IMR-90 (cell line): ENCODE results near the gene NEURL1B. TPM values are rescaled to one million over a fixed set of nuclear protein-coding genes. Genes with fewer than 3 reads are reported as not detected.

ENCODE experiments used
- ATAC-seq: fragments of 200-7000 bp; cut with Tn5 transposase; 2 replicates; pipeline ENCODE4 v1.9.1; 2020; ENCODE audit warnings: low read depth, mild to moderate bottlenecking, moderate library complexity
- BruUV-seq: library from RNA; stranded (reverse); fragments of 400-500 nt; replicated peaks from 2 replicates; lab custom pipeline; 2021; lab: Mats Ljungman, UMichigan
- CTCF ChIA-PET: fragments of 300-600 bp; formaldehyde crosslinking; extraction: SDS; loops from one replicate; lab custom pipeline; 2021; ENCODE audit warnings: antibody characterized with exemption; lab: Yijun Ruan, JAX
- POLR2A ChIA-PET: fragments of 300-600 bp; sonication (Branson Sonifier 250); formaldehyde crosslinking; loops from one replicate; lab custom pipeline; 2022; ENCODE audit warnings: antibody characterized with exemption; ENCODE audit not compliant: unreplicated experiment; lab: Charles Lee
- DNase-seq: peaks from one replicate; pipeline ENCODE4 v3.0.0; 2013
- H2AFZ ChIP-seq: replicated peaks from 2 replicates; pipeline ENCODE3; 2013; ENCODE audit warnings: low read length, mild to moderate bottlenecking; ENCODE audit not compliant: poor library complexity
- H2AK5ac ChIP-seq: 2 replicates; pipeline ENCODE4 v1.6.1; 2013; ENCODE audit warnings: low read depth, low read length, inconsistent platforms
- H2AK9ac ChIP-seq: replicated peaks from 2 replicates; pipeline ENCODE3; 2013; ENCODE audit warnings: mild to moderate bottlenecking, low read depth, low read length, moderate library complexity; ENCODE audit not compliant: poor library complexity
- H2BK120ac ChIP-seq: 2 replicates; pipeline ENCODE4 v1.6.1; 2013; ENCODE audit warnings: low read depth, low read length, inconsistent platforms
- H2BK15ac ChIP-seq: 3 replicates; pipeline ENCODE4 v1.6.1; 2013; ENCODE audit warnings: low read depth, low read length, inconsistent platforms
- H2BK20ac ChIP-seq: 2 replicates; pipeline ENCODE4 v1.6.1; 2013; ENCODE audit warnings: low read depth, mild to moderate bottlenecking, inconsistent platforms, low read length, moderate library complexity
- H2BK5ac ChIP-seq: 2 replicates; pipeline ENCODE4 v1.6.1; 2013; ENCODE audit warnings: mild to moderate bottlenecking, low read depth, low read length, inconsistent platforms; ENCODE audit not compliant: poor library complexity, severe bottlenecking
- H3K14ac ChIP-seq: replicated peaks from 2 replicates; pipeline ENCODE4 v1.6.1; 2013; ENCODE audit warnings: low read depth, low read length, inconsistent platforms
- H3K18ac ChIP-seq: 2 replicates; pipeline ENCODE4 v1.6.1; 2013; ENCODE audit warnings: low read depth, low read length, control low read depth
- H3K23ac ChIP-seq: 2 replicates; pipeline ENCODE4 v1.6.1; 2013; ENCODE audit warnings: low read depth, low read length, inconsistent platforms
- H3K27ac ChIP-seq: 2 replicates; pipeline ENCODE4 v1.5.1; 2013; ENCODE audit warnings: mild to moderate bottlenecking, control low read depth, low read length; ENCODE audit not compliant: insufficient read depth
- H3K27me3 ChIP-seq: 2 replicates; pipeline ENCODE4 v1.6.1; 2013; ENCODE audit warnings: low read length; ENCODE audit not compliant: control insufficient read depth, insufficient read depth
- H3K36me3 ChIP-seq: 2 replicates; pipeline ENCODE4 v1.6.1; 2013; ENCODE audit warnings: low read length, mixed read lengths; ENCODE audit not compliant: control insufficient read depth, insufficient read depth
- H3K4ac ChIP-seq: 2 replicates; pipeline ENCODE4 v1.6.1; 2013; ENCODE audit warnings: low read depth, low read length, inconsistent platforms
- H3K4me1 ChIP-seq: 2 replicates; pipeline ENCODE4 v1.6.1; 2013; ENCODE audit warnings: low read length, mixed read lengths; ENCODE audit not compliant: control insufficient read depth, insufficient read depth
- H3K4me2 ChIP-seq: 2 replicates; pipeline ENCODE4 v1.6.1; 2013; ENCODE audit warnings: low read depth, mild to moderate bottlenecking, control low read depth, low read length, moderate library complexity
- H3K4me3 ChIP-seq: 2 replicates; pipeline ENCODE4 v1.5.1; 2013; ENCODE audit warnings: low read depth, mild to moderate bottlenecking, control low read depth, low read length, moderate library complexity; ENCODE audit not compliant: insufficient read depth
- H3K56ac ChIP-seq: 2 replicates; pipeline ENCODE4 v1.6.1; 2013; ENCODE audit warnings: low read length, inconsistent platforms; ENCODE audit not compliant: insufficient read depth; ENCODE audit errors: extremely low read depth
- H3K79me1 ChIP-seq, 2 experiments: 2 replicates each; pipeline ENCODE4 v1.6.1; 2013; ENCODE audit warnings: low read length in 2 of 2, inconsistent platforms in 1 of 2, low read depth in 1 of 2
- H3K9ac ChIP-seq: 2 replicates; pipeline ENCODE4 v1.6.1; 2013; ENCODE audit warnings: low read depth, low read length, control low read depth
- H3K9me1 ChIP-seq: 2 replicates; pipeline ENCODE4 v1.6.1; 2013; ENCODE audit warnings: low read length, inconsistent platforms; ENCODE audit not compliant: insufficient read depth
- H3K9me3 ChIP-seq: 2 replicates; pipeline ENCODE4 v1.6.1; 2013; ENCODE audit warnings: low read length; ENCODE audit not compliant: control insufficient read depth, insufficient read depth
- H4K20me1 ChIP-seq: 2 replicates; pipeline ENCODE4 v1.6.1; 2013; ENCODE audit warnings: low read length, inconsistent platforms; ENCODE audit not compliant: insufficient read depth
- H4K5ac ChIP-seq: 2 replicates; pipeline ENCODE4 v1.6.1; 2013; ENCODE audit warnings: mild to moderate bottlenecking, low read depth, low read length, control low read depth
- H4K8ac ChIP-seq, 2 experiments: 2 replicates each; pipeline ENCODE4 v1.6.1; 2013; ENCODE audit warnings: low read depth in 2 of 2, low read length in 2 of 2, control low read depth in 1 of 2, inconsistent platforms in 1 of 2
- H4K91ac ChIP-seq: 2 replicates; pipeline ENCODE4 v1.6.1; 2013; ENCODE audit warnings: low read depth, low read length, inconsistent platforms; ENCODE audit not compliant: insufficient read depth
- BHLHE40 ChIP-seq: fragments of 150-350 bp; IDR thresholded peaks from 2 replicates; pipeline ENCODE4 v1.6.1; 2016; ENCODE audit warnings: mild to moderate bottlenecking, low read depth, low read length
- CEBPB ChIP-seq: IDR thresholded peaks from 2 replicates; pipeline ENCODE4 v1.6.1; 2012; ENCODE audit warnings: low read depth, low read length, improper control_type of control experiment
- CHD1 ChIP-seq: IDR thresholded peaks from 2 replicates; pipeline ENCODE4 v1.6.1; 2012; ENCODE audit warnings: low read depth, low read length, improper control_type of control experiment
- FOS ChIP-seq: fragments of 150-350 bp; IDR thresholded peaks from 2 replicates; pipeline ENCODE4 v1.6.1; 2016; ENCODE audit warnings: low read depth, low read length
- MAFK ChIP-seq: IDR thresholded peaks from 2 replicates; pipeline ENCODE4 v1.6.1; 2012; ENCODE audit warnings: low read depth, low read length, improper control_type of control experiment
- MAZ ChIP-seq: IDR thresholded peaks from 2 replicates; pipeline ENCODE4 v1.6.1; 2012; ENCODE audit warnings: low read depth, mild to moderate bottlenecking, low read length, improper control_type of control experiment, moderate library complexity, borderline replicate concordance
- MXI1 ChIP-seq: IDR thresholded peaks from 2 replicates; pipeline ENCODE4 v1.6.1; 2012; ENCODE audit warnings: low read depth, mild to moderate bottlenecking, low read length, moderate library complexity, borderline replicate concordance
- NFE2L2 ChIP-seq: fragments of 150-350 bp; IDR thresholded peaks from 2 replicates; pipeline ENCODE4 v1.6.1; 2016; ENCODE audit warnings: low read depth, mild to moderate bottlenecking, low read length
- POLR2A ChIP-seq: IDR thresholded peaks from 2 replicates; pipeline ENCODE4 v1.6.1; 2012; ENCODE audit warnings: mild to moderate bottlenecking, low read depth, low read length
- RAD21 ChIP-seq: IDR thresholded peaks from 2 replicates; pipeline ENCODE4 v1.6.1; 2012; ENCODE audit warnings: low read length, improper control_type of control experiment
- RFX5 ChIP-seq: IDR thresholded peaks from 2 replicates; pipeline ENCODE4 v1.8.0; 2012; ENCODE audit warnings: low read depth, mild to moderate bottlenecking, low read length, moderate library complexity
- SMC3 ChIP-seq: fragments of 150-350 bp; IDR thresholded peaks from 2 replicates; pipeline ENCODE4 v1.6.1; 2016; ENCODE audit warnings: low read depth, mild to moderate bottlenecking, antibody characterized with exemption, low read length, moderate library complexity
- WGBS, 2 experiments: methylation state at CpG; one replicate each; pipeline versions ENCODE4 v1.1.5 to v1.1.7; 2013; ENCODE audit warnings: missing lambda C conversion rate in 2 of 2; ENCODE audit not compliant: insufficient read length in 1 of 2; ENCODE audit errors: extremely low coverage in 2 of 2; 5-methylcytosine and 5-hydroxymethylcytosine counted together
- dilution Hi-C: fragments of 300-500 bp; cut with HindIII; formaldehyde crosslinking; loops from one replicate; pipeline ENCODE4 v1.14.3; 2018; ENCODE audit warnings: low sequenced_read_pairs; ENCODE audit not compliant: unreplicated experiment
- in situ Hi-C: fragments of 300-500 bp; cut with MboI; formaldehyde crosslinking; loops from 3 replicates; pipeline ENCODE4 v1.14.3; 2019; ENCODE audit warnings: low sequenced_read_pairs, inconsistent platforms, mixed read lengths
- intact Hi-C: fragments of 100-400 bp; cut with micrococcal nuclease; formaldehyde crosslinking; loops from 2 replicates; pipeline ENCODE4 v1.10.0; 2022
- polyA plus RNA-seq, 3 experiments: library from polyadenylated mRNA; depleted of rRNA; stranded (reverse); fragments of >200 nt; gene quantifications; 2 replicates each; pipeline ENCODE4 v1.2.3, GENCODE V29; 2012; ENCODE audit warnings: low replicate concordance in 1 of 3
- total RNA-seq: library from RNA; depleted of rRNA; stranded (reverse); fragments of >200 nt; gene quantifications from 2 replicates; pipeline ENCODE4 v1.2.3, GENCODE V29; 2012
- TF ChIP-seq, protein P1 (sequence below): fragments of 150-350 bp; IDR thresholded peaks from 2 replicates; pipeline ENCODE4 v1.6.1; 2016; ENCODE audit warnings: low read depth, mild to moderate bottlenecking, low read length, moderate library complexity, borderline replicate concordance
- TF ChIP-seq, protein P2 (sequence below): conservative IDR thresholded peaks from 2 replicates; pipeline ENCODE4 v1.5.1; 2012; ENCODE audit warnings: mild to moderate bottlenecking, low read depth, low read length, improper control_type of control experiment

The NEURL1B gene
- total and polyA plus RNA-seq, 2 of the 4 experiments (the other 2 are of a cell fraction): 1.8 to 2.8 TPM

DNA sequence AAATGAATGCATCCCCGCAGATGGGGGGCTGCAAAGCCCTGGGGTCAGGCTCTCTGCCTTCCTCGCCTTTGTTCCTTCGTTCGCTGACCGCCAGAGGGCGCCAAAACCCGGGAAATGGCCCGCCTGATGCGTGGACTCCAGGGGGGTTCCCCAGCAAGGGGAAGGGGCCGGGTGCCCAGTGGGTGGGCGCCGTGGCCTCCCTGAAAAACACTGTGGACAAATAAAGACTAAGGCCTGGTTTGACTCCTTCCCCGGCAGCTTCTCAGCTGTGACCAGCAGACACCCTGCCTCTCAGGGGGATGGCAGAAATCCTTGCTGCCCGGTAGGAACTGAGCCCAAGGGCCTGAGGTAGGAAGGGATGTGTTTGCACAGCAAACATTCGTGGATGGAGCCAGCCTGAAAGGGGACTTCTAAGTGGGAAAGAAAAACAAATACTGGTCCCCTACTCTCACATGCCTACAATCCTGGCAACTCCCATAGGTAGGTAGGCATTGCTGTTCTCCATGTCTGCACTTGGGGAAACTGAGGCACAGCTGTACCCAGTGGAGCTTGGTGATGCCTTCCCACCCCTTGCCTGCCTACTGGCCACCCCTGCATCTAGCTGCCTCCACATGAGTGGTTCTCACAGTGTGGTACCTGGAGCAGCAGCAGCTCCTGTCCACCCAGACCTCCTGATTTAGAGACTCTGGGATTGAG, 72.2 kb downstream of the NEURL1B start:
- peak overlapping the region; percentile 79 for H2BK120ac ChIP-seq
- H3K4me1 ChIP-seq: peaks cover 6% of the 10 kb centered on the region
- ChIA-PET POLR2A (no interaction called here), CTCF (interaction anchor here (0.6 to 1.1 kb wide), 4 partner anchors 207 to 266 kb away, joined by 3 to 4 read pairs (median 4); no protein-coding TSS in a partner anchor)
- no peak overlapping the region for H3K56ac ChIP-seq
- H3K4me3 ChIP-seq: no peak overlapping the region
- whole genome bisulfite sequencing, 2 experiments: 0% methylated on average over 1 of the region's 15 CpGs; no CpG with 5 or more reads in 1 of the 2 experiments
- intact Hi-C loops (loop anchor here (1.0 to 10.0 kb wide), 4 partner anchors 122 to 344 kb away; partner anchors contain the start of genes CREBRF and ERGIC1), dilution Hi-C loops (no loop called here), in situ Hi-C loops (loop anchor here (25.0 kb wide), 1 partner anchor 874 kb away; no protein-coding TSS in a partner anchor)
- no peak overlapping the region for H3K23ac ChIP-seq
- no peaks in the 10 kb centered on the region for H3K9me3 ChIP-seq
- ATAC-seq (peak; percentile 54), DNase-seq (no peak)
- no peaks in the 10 kb centered on the region for H4K20me1 ChIP-seq
- H3K36me3 ChIP-seq: no peaks in the 10 kb centered on the region
- H2AK5ac ChIP-seq: peak overlapping the region; percentile 96
- no peak overlapping the region for H2BK5ac ChIP-seq
- H3K27ac ChIP-seq: no peak overlapping the region; the same call in 1 of the 2 replicates
- peak overlapping the region; percentile 82; the same call in 2 of the 3 replicates for H2BK15ac ChIP-seq
- H3K9ac ChIP-seq: no peak overlapping the region
- no peaks in the 10 kb centered on the region for H3K27me3 ChIP-seq
- peaks cover 5% of the 10 kb centered on the region; the same call in 1 of the 2 replicates for H3K9me1 ChIP-seq
- no TSS peak for BruUV-seq
- H2AK9ac ChIP-seq: peak overlapping the region; percentile 47
- peak overlapping the region; percentile 28; the same call in 1 of the 2 replicates for H3K4me2 ChIP-seq
- no peak overlapping the region for H3K14ac ChIP-seq
- H3K79me1 ChIP-seq: peaks cover 0 to 5% of the 10 kb centered on the region in 2 experiments; a peak in 2 of 4 replicates
- H3K4ac ChIP-seq: peak overlapping the region; percentile 71
- H4K8ac ChIP-seq: peak overlapping the region; percentile 51 to 67
- H3K18ac ChIP-seq: no peak overlapping the region
- peak overlapping the region; percentile 77 for H2BK20ac ChIP-seq
- H2AFZ ChIP-seq: peak overlapping the region; percentile 91
- H4K91ac ChIP-seq: peak overlapping the region; percentile 78
- no peak overlapping the region for H4K5ac ChIP-seq
- no peak for TF ChIP-seq BHLHE40
- peak; percentile 31; the same call in 1 of the 2 replicates for TF ChIP-seq MAZ
- no peak for TF ChIP-seq MXI1
- TF ChIP-seq, protein P1, sequence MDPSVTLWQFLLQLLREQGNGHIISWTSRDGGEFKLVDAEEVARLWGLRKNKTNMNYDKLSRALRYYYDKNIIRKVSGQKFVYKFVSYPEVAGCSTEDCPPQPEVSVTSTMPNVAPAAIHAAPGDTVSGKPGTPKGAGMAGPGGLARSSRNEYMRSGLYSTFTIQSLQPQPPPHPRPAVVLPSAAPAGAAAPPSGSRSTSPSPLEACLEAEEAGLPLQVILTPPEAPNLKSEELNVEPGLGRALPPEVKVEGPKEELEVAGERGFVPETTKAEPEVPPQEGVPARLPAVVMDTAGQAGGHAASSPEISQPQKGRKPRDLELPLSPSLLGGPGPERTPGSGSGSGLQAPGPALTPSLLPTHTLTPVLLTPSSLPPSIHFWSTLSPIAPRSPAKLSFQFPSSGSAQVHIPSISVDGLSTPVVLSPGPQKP: no peak
- TF ChIP-seq NFE2L2: no peak
- TF ChIP-seq CHD1: no peak
- TF ChIP-seq, protein P2, sequence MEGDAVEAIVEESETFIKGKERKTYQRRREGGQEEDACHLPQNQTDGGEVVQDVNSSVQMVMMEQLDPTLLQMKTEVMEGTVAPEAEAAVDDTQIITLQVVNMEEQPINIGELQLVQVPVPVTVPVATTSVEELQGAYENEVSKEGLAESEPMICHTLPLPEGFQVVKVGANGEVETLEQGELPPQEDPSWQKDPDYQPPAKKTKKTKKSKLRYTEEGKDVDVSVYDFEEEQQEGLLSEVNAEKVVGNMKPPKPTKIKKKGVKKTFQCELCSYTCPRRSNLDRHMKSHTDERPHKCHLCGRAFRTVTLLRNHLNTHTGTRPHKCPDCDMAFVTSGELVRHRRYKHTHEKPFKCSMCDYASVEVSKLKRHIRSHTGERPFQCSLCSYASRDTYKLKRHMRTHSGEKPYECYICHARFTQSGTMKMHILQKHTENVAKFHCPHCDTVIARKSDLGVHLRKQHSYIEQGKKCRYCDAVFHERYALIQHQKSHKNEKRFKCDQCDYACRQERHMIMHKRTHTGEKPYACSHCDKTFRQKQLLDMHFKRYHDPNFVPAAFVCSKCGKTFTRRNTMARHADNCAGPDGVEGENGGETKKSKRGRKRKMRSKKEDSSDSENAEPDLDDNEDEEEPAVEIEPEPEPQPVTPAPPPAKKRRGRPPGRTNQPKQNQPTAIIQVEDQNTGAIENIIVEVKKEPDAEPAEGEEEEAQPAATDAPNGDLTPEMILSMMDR: peak; percentile 86
- no peak for TF ChIP-seq FOS
- TF ChIP-seq RAD21: peak; percentile 93
- TF ChIP-seq SMC3: peak; percentile 79
- 0 out of 2 replicates have a peak, but pooled peaks have one; percentile 25 for TF ChIP-seq POLR2A
- no peak for TF ChIP-seq RFX5
- no peak for TF ChIP-seq MAFK
- TF ChIP-seq CEBPB: no peak
